GM18520 (cell line): Measurements from ENCODE around the gene GAB2.
A peak's percentile ranks its signal among the peaks of the same experiment; 100 is the strongest.

Experiments
- ATAC-seq: cut with Tn5 transposase; IDR thresholded peaks from one replicate; pipeline ENCODE4 v1.9.1; 2021; ENCODE audit not compliant: unreplicated experiment

Gene GAB2

DNA sequence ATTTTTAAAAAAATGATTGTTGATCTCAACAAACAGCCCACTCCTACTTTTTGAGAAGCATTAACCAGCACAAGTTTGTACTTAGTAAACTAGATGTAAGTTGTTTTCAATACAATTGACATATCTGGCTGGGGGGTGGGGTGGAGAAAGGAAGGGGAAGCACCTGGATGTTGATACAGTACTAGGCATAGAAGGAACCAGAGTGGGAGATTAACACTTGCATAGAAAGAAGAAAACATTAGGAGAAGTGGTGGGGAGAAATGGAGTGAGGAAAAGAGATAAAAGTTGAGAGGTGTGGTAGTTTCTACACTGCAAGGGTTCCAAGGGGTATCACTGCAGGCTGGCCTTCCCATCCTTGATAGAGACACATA is 10.6 kb upstream of the GAB2 start:
- no peak for ATAC-seq

DNA sequence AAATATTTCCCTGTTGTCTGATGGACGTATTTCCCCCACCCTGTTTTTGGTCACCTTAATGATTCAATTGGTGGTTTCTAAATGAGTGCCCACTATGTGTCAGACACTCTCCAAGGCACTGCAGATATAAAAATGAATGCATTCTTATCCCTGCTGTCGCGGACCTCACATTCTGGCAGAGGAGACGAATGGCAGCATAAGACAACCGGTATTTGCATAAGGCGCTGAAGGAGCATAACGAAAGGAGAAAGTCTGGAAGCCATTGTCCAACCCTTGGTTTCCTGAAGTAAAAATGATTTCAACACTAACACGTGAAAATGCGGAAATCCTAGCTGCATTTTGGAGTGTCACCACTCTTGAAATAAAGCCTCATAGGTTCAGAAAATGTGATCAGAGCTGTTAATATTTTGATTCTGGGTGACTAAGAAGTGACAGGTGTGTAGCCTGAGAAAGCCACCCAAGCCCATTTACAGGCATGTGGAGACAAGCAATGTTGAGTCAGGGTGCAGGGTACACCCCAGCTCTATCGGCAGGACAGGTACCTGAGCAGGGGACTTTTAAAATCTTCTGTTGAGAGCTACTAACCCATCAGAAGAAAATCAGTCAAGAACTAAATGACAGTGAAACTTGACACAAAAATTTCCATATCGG is 10.1 kb upstream of the GAB2 start:
- ATAC-seq, result peak; percentile 46

DNA sequence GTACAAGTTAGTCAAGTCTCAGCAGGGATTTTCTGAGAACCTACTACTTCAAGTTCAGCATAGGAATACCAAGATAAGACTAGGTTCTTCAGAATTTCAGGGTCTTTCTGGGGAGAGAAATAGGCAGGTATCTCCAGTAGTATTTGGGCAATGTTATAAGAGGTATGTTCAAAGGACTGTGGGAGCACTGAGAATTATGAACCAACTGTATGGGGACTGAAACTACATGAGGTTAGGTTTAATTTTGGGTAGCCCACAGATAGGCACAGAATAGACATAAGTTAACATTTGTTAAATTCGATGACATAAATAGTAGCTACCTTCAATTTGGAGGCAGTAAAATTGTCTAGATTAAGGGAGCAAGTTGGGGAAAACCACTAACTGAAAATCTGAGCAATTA is 9.2 kb upstream of the GAB2 start:
- no peak for ATAC-seq

DNA sequence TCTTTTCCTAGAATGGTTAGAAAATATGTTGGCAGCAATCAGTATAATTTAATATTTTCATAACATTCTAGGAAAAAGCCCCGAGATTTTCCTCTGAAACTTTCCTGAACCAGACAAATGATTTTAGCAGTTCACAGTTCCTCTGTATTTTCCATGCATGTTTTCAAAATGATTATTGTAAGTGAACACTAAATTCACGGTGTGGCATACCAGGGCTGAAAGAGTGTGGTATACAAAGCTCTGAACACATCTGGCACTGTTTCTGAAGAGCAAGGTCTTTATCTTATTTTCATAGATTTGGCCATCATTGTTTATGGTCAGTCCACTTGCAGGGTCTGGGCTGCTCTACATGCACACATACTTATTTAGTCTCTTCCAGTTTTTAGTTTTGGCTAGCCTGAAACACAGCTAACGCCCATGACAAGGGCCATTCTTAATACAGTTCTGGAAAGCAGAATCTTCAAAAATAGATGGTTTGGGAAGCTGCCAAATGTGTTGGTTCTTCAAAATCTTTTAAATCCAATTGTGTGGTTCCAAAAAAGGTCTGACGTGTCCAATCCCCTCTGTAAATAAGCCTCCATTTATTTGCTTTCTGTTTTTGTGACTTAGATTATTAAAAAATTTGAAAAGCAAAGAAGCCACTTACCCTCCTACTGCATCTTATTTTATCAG is 7.9 kb upstream of the GAB2 start:
- no peak for ATAC-seq

DNA sequence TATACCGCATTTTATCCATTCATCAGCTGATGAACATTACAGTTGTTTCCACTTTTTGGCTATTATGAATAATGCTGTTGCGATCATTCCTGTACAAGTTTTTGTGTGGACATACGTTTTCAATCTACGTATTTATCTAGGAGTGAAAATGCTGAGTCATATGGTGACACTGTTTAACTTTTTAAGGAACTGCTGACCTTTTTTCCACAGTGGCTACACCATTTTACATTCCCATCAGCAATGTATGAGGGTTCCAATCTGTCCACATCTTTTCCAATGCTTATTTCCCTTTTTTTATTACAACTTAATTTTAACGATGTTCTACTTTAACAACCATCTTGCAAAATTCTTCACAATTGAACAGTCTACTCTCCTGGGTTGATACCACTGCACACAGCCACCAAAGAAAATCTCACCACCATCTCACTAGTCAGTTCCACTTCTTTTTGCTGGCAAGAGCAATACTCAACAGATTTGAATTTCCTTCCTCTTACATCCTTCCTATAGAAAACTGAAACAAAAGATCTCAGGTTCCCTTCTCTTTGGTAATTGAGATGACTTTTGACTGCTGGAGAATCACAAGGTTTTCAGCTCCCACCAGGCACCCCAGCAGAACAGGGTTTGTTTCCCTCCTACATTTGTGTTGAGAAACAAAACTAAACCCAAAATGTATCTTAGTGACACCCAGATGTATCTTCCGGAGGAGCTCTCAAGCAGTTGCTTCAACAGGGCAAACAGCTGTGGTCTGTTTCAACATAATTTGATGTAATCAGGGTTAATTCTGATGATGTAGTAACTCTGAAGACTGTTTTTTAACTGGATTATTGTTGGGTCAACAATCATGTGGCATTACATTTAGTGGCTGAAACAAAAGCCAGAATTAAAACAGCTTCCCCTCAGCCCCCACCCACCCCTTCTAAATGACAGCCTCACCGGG is 7.0 kb upstream of the GAB2 start:
- ATAC-seq, result no peak

DNA sequence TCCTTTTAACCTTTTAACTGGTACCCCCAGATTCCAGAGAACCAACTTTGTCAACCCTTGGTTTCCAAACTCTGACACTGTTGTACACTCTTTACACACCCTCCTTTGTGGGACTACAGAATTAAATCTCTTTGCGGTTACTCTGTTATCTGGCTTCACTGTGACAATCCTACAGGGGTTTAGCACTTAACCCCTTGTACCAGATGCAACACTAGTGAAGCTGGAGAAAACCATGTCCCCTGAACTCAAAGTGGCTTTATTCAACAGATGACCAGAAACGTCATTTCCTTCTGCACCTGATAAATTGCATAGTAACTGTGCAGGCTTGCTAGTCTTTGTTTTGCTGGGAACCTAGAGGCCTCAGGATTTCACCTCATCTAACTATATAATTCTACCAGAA is 5.6 kb upstream of the GAB2 start:
- ATAC-seq, result no peak

DNA sequence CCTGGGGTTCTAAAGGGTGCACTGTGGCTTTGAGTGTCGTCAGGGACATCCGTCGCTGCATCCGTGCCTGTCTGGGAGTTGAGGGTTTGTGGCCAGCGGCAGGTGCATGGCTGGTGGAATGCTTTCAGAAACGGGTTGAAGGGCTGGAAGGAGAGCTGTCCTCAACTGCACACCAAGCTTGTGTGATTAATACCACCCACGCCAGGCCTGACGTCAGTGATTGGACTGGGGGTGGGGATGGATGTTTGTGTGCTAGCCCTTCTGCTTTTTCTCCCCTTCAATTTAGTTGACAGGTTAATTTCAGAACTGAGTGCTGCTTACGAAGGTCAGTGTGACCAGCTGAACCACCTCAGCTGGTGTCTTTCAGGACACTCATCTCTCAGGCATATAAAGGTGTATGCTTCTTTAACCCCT is 3.2 kb upstream of the GAB2 start:
- ATAC-seq, result no peak

DNA sequence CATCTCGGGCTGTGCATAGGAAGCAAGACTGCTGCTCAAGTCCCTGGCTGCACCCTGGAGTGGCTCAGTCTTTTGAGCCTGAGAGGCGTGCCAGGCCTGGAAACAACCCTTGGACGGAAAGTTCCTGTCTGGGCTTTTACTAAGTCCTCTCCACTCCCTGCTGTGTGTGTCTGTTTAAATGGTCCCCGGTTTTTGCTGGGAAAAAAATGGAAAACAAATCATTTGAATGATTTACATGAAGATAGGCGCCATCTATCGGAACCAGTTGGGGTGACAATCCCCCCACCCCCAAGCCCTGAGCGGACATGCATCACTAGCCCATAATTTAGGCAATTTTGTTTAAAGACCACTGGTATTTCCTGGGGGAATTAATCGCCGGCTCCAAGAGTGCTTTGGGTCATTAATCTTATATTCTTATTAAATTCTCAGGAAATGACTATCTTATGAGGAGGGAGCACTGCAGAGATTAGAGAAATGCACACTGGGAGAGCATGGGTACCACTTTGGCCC is 2.7 kb upstream of the GAB2 start:
- ATAC-seq, result no peak

DNA sequence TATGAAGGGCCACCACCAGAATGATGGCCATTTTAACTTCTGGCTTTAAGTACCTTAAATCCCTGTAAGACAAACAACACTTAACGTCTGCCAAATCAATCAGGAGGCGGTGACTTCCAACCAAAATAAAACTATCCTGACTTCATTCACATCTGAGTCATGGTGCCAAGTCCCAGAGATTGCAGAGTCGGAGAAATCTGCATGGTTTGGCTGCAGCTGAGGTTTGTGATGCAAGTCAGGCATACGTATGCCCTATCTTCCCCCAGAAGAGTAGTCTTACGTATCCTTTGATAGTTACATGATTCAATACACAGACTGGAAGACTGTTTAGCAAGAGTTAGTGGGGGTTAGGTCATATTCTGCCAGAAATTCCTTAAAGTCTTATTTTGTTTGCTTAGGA is 1.7 kb upstream of the GAB2 start:
- ATAC-seq, result no peak

DNA sequence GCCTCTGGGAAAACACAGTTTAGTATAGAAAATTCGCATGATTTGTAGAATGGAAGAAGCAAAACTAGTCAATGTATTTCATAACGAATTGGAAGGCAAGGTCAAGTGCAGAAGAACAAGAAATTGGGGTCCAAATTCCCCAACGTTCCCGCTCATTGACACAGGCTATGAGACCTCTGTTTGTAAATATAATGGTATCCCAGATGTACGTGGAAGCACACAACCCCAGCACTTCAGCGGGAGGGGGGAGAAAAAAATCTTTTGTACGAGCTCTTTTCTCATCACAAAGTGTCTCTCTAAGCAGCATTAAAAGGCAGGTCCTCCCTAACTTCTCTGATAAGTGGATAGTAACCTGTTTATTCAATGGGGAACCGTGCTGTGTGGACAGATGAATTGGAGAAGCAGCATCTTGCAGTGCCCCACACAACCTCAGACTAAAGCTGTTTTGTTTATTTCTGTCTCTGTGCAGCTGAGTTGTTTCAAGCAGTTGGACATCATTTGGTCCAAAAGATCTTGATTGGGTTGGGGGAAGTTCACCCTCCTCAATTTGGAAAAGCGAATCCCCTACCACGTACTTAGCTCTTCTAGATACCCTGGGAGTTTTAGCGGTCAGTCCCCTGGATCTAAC is 1.1 kb upstream of the GAB2 start:
- no peak for ATAC-seq

DNA sequence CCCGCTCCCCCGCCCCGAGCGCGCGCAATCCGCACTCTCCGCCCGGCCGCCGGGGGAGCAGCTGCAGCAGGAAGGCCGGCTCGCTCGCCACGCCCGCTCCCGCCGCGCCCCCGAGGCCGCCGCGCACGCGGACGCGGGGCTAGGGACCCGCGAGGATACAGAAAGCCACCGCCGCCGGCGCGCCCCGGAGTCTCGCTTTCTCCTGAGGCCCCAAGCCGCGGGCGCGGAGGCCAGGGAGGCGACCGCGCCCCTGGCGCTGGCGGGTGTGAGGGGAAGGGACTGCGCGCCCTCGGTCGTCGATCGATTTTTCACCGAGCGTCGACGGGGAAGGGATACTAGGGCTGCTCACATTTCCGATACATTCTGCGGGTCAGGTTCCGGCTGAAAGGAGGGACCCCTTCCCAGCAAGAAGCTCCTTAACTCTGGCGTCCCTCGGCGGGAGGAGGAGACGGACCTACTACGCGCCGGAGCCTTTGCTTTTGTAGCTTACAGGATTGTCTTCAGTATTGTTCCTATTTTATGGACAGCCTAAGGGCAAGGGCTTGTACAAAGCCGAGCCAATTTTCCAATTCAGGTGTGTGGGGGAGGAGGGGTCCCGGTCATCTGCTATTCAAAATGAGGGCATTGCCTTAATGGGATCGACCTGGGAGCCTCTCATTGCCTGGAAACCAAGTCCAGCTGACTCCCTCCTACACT is 416 bp upstream of the GAB2 start:
- peak; percentile 59 for ATAC-seq

DNA sequence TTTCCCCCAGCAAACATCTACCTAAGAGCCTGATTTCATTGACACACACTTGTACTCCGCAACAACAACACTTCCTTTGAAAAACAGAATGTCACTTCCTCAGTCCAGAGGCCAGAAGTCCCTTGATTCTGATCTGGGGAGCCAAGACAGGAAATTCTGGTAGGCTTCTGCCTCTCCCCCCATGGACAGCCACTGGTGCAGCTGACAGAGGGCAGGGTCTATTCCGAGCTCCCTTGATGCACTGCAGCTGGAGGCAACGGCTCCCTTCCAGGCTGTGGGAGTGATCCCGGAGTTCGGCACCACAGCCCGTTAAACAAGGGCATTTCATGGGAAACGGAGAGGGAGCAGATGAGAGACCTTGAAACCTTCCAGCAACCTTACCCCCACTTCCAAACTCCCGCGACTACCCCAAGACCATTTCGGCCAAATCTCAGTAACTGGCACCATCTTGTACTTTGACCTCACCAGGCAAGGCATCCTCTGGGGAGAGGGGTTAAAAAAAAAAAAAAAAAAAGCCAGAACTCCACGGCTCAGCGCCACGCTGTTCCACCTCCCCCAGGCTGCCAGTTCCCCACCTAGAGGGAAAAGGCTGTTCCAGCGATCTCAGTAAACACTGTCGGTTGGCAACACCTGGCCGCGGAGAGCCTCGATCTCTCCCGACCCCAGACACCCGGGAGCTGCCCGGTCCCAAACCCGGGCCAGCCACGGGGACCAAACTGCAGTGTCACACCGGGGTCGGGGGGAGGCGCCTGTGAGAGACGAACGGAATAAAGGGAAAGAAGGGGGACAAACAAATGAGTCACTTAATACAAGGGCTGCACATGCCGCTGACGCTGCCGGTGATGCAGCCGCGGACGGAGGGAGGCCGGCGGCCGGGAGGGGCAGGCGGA is 1.1 kb downstream of the GAB2 start:
- peak; percentile 33 for ATAC-seq

DNA sequence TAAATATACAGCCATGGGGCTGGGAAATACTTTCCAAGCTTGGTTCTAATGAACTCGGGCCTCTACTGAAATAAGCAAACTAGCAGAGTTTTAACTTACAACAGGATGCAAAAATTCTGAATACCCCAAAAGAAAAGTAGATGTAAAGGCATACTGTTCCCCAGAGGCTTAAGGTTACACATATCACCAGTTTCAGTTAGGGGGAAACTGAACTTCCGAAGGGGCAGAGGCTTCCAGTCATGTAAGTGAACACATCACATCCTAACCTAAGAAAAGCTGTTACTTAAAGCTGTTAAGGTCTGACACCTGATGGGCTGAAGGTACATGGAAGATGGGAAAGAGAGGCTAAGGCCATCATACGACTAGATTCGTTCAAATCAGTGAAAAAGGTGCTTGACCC is 2.3 kb downstream of the GAB2 start:
- ATAC-seq, result no peak

DNA sequence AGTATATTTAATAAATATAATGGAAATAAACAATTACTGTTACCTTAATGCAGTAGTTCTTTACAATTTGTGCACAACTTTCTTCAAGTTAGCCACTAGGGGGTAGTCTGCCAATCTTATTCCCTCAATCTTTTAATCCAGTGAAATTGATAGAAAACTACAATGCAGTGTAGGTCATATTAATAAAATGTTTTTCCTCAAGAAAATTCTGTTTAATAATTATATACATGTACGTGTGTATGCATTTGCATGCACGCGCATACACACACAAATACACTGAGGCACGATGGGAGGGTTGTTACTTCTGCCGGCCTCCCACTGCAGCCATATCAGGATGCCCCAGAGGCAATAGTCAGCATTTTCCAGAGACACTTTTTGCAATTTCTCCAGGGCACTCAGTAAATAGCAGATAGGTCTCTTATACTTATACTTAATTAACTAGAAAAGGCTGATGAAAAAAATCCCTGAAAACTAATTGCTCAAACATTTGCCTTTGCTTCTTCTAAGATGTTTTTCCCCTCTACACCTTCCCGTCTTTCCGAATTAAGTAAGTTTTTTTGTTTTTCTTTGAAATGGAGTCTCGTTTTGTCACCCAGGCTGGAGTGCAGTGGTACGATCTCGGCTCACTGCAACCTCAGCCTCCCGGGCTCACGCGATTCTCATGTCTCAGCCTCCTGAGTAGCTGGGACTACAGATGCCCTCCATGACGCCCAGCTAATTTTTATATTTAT is 3.1 kb downstream of the GAB2 start:
- no peak for ATAC-seq

DNA sequence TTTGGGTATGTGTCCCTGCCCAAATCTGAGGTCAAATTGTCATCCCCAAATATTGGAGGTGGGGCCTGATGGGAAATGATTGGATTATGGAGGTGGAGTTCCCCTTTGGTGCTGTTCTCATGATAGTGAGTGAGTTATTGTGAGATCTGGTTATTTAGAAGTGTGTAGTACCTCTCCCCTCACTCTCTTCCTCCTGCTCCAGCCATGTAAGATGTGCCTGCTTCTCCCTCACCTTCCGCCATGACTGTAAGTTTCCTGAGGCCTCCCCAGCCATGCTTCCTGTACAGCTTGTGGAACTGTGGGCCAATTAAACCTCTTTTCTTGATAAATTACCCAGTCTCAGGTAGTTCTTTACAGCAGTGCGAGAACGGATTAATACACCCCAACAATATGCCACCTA is 9.0 kb downstream of the GAB2 start:
- no peak for ATAC-seq

DNA sequence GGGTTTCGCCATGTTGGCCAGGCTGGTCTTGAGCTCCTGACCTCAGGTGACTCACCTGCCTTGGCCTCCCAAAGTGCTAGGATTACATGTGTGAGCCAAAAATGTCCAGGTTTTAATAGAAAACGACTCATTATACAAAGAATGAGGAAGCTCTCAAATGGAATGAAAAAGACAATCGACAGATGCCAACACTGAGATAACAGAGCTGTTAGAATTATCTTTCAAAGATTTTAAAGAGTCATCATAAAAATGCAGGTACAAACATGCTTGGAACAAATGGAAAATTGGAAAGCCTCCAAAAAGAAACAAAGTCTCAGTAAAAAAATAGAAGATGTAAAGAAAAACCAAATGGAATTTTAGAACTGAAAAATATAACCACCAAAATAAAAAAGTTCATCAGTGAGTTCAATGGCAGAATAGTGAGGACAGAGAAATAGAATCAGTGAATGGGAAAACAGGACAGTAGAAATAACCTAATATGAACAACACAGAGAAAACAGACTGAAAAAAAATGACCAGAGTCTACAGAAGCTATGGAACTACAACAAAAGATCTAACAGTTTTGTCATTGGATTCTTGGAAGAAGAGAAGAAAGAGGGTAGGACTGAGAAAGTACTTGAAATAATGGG is 10.9 kb downstream of the GAB2 start:
- ATAC-seq, result no peak

DNA sequence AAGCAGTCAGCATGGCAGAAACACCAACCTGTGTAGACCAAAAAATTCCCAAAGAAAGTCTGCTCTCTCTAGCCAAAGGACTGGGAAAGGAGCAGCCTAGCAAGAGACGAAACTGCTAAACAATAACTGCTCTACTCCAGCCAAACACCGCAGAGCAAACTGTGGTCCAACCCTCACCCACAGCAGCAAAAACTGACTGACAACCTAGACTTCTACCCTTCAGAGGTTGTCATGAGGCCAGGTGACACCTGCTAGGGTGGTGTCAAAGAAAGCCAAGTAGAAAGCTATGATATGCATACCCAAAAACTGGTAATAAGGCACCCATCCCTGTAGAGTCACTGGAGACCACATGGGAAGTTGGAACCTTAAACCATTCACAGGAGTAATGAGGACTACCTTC is 11.8 kb downstream of the GAB2 start:
- ATAC-seq, result no peak

DNA sequence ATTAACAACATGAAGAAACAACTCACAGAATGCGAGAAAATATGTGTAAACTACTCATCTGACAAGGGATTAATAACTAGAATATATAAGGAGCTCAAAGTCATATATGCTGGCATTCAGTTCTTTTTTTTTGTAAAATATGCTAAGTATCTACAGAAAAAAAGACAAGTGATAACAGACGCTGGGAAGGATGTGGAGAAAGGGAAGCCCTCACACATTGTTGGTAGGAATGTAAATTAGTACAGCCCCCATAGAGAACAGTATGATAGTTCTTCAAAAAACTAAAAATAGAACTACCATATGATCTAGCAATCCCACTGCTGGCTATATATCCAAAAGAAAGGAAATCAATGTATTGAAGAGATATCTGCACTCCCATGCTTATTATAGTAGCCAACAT is 13.8 kb downstream of the GAB2 start:
- ATAC-seq, result no peak

DNA sequence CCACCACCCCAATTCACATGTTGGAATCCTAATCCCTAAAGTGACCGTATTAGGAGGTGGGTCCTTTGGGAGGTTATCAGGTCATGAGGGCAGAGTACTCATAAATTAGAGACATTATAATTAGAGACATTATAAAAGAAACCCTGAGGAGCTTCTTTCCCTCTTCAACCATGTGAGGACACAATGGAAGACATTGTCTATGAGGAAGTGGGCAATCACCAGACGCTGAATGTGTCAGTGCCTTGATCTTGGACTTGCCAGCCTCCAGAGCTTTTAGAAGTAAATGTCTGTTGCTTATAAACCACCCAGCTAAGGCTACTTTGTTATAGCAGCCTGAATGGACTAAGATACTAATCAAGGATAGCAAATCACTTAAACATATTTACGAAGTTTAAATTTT is 14.8 kb downstream of the GAB2 start:
- ATAC-seq, result no peak
